HG02759 (cell line): ENCODE results near the gene ZNF485.

Experiments used
- ATAC-seq: cut with Tn5 transposase; IDR thresholded peaks from one replicate; pipeline ENCODE4 v1.9.1; 2021; ENCODE audit warnings: mild to moderate bottlenecking, moderate library complexity; ENCODE audit not compliant: unreplicated experiment

ZNF485 gene

GRCh38 chr10:43667317-43667731 lies 61.1 kb downstream of the ZNF485 start:
- ATAC-seq: no peak
